Left lung (tissue), 10 donors: ENCODE measurements around the gene IGSF21. TPM values are rescaled to one million over a fixed set of nuclear protein-coding genes. Genes with fewer than 3 reads are reported as not detected.
A peak's percentile ranks its signal among the peaks of the same experiment; 100 is the strongest.

Experiments used
- ATAC-seq: fragments of 200-7000 bp; cut with Tn5 transposase; one replicate; pipeline ENCODE4 v1.9.1; 2020; ENCODE audit warnings: moderate library complexity
- DNase-seq, 4 donors: peaks; one replicate each; pipeline ENCODE4 v3.0.0-alpha.2; 2013 to 2020
- H3K27ac ChIP-seq, 2 donors: fragments of 200-600 bp; sonication (generic) in 1 of 2; one replicate each; pipeline versions ENCODE4 v1.5.0 to v1.8.0; 2020 to 2021
- H3K27me3 ChIP-seq, 2 donors: fragments of 200-600 bp; sonication (generic) in 1 of 2; one replicate each; pipeline versions ENCODE4 v1.5.0 to v1.8.0; 2020 to 2021
- H3K36me3 ChIP-seq, 2 donors: fragments of 200-600 bp; sonication (generic) in 1 of 2; one replicate each; pipeline versions ENCODE4 v1.5.0 to v1.8.0; 2020 to 2021
- H3K4me1 ChIP-seq, 2 donors: fragments of 200-600 bp; one replicate each; pipeline ENCODE4 v1.8.0; 2021
- H3K4me3 ChIP-seq, 2 donors: fragments of 200-600 bp; sonication (generic) in 1 of 2; one replicate each; pipeline versions ENCODE4 v1.5.0 to v1.8.0; 2020 to 2021; ENCODE audit warnings: mild to moderate bottlenecking in 1 of 2
- H3K9me3 ChIP-seq, 2 donors: fragments of 200-600 bp; sonication (generic) in 1 of 2; one replicate each; pipeline versions ENCODE4 v1.5.0 to v1.8.0; 2020 to 2021
- intact Hi-C, 2 donors: fragments of 100-400 bp; cut with DNase I; formaldehyde crosslinking; loops; one replicate each; pipeline versions ENCODE4 v1.11.2 to v1.14.2; 2022
- polyA plus RNA-seq, 6 donors: library from polyadenylated mRNA; unstranded; fragments of 120-200 nt; gene quantifications; one replicate each; pipeline ENCODE4 v1.2.1, GENCODE V29; 2013; ENCODE audit not compliant: insufficient read length in 6 of 6
- total RNA-seq, 2 donors: library from RNA; stranded (reverse); fragmentation: NEBNext Ultra II Directional; extraction: Animal tissue kit (Norgen Biotek cat#: 25700); gene quantifications; one replicate each; pipeline ENCODE4 v1.2.1, GENCODE V29; 2021
- TF ChIP-seq, protein P1 (sequence below), 2 donors: fragments of 200-600 bp; sonication (generic) in 1 of 2; IDR thresholded peaks; one replicate each; pipeline versions ENCODE4 v1.5.0 to v1.8.0; 2021; ENCODE audit warnings: antibody characterized with exemption in 2 of 2
- donor health status: DM: no; HTN: yes; CAD: no.
- donor health status: DM: no; HTN: no; CAD: no.

IGSF21 gene
- total and polyA plus RNA-seq, 8 donors = 0.14 to 1.2 (median 0.25) TPM; not detected in 2

DNA sequence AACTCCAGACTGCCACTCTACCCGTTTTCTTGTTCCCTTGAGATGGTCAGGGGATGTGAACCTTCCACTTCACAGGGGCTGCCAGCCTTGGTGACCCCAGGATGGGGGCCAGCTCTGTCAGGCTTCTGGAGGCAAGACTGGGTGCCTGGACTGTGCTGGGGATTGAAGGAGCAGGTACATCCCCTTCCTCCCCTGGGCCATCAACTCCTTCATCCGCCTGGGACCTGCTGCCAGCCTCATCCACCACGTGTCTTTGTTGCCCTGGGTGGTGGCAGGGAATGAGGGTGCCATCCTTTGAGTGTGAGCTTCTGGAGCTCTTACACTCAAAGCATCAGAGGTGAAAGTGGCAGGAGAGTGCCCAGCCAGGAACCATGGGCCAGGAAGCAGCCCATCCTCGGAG lies 139.6 kb downstream of the IGSF21 start:
- Histone ChIP-seq H3K27me3 (peaks cover 0 to 45% of the 10 kb centered on the region in 2 donors), H3K9me3 (peaks cover 0 to 11% of the 10 kb centered on the region in 2 donors), H3K4me1 (no peaks in the 10 kb centered on the region), H3K27ac (no peak overlapping the region), H3K4me3 (no peak overlapping the region), H3K36me3 (no peaks in the 10 kb centered on the region)
- ATAC-seq (no peak), DNase-seq (no peak)
- TF ChIP-seq, protein P1, sequence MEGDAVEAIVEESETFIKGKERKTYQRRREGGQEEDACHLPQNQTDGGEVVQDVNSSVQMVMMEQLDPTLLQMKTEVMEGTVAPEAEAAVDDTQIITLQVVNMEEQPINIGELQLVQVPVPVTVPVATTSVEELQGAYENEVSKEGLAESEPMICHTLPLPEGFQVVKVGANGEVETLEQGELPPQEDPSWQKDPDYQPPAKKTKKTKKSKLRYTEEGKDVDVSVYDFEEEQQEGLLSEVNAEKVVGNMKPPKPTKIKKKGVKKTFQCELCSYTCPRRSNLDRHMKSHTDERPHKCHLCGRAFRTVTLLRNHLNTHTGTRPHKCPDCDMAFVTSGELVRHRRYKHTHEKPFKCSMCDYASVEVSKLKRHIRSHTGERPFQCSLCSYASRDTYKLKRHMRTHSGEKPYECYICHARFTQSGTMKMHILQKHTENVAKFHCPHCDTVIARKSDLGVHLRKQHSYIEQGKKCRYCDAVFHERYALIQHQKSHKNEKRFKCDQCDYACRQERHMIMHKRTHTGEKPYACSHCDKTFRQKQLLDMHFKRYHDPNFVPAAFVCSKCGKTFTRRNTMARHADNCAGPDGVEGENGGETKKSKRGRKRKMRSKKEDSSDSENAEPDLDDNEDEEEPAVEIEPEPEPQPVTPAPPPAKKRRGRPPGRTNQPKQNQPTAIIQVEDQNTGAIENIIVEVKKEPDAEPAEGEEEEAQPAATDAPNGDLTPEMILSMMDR (IDR thresholded peaks at IDR 0.05) = no peak
- intact Hi-C loops = no loop called here

DNA sequence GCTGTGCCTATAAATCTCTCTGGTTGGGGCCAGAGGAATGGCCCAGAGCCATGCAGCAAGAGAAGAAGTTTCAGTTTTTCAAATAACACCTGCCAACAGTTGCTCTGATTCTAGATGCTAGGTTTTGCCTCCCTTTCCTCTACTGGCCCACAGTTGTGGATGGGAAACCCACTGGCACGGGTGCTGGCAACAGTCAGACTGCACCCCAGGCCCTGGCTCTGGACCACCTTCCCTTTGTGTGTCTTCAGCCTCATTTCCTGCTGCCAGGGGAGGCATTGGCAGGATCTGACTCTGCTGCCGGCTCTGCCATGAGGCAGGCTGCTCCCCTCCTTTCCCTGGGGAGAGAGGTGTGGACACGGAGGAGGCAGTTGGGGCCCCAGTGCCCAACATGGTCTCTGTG lies 142.0 kb downstream of the IGSF21 start:
- H3K9me3 ChIP-seq = peaks cover 0 to 11% of the 10 kb centered on the region in 2 donors
- H3K27me3 ChIP-seq = peaks cover 0 to 28% of the 10 kb centered on the region in 2 donors
- H3K36me3 ChIP-seq = no peaks in the 10 kb centered on the region
- H3K4me3 ChIP-seq = no peak overlapping the region
- ATAC-seq (no peak), DNase-seq (no peak)
- intact Hi-C loops = no loop called here
- no peak overlapping the region for H3K27ac ChIP-seq
- no peaks in the 10 kb centered on the region for H3K4me1 ChIP-seq
- TF ChIP-seq, protein P1 (IDR thresholded peaks at IDR 0.05) = no peak

DNA sequence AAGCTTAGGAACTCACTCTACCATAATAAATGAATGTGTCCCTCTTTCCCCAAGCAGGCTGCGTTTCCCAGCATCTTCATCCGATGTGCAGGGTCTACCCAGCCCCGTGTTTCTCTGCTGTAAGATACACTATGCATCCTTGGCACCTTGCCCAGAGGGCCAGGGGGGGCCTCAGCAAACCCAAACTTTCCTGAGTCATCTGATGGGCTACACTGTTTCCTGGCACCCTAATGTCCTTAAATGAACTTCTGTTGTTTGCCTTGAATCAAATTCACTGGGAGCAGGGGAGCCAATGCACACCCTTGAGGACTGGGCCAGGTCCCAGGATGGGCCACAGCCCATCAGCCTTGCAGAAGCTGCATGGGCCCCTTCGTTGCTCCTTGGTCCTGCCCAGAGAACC lies 145.5 kb downstream of the IGSF21 start:
- TF ChIP-seq, protein P1 (IDR thresholded peaks at IDR 0.05) = no peak
- peaks cover 0 to 11% of the 10 kb centered on the region in 2 donors for H3K9me3 ChIP-seq
- intact Hi-C loops = no loop called here
- peaks cover 0 to 30% of the 10 kb centered on the region in 2 donors for H3K27me3 ChIP-seq
- no peak for ATAC-seq
- no peaks in the 10 kb centered on the region for H3K4me1 ChIP-seq
- H3K4me3 ChIP-seq = no peak overlapping the region
- H3K27ac ChIP-seq = no peak overlapping the region
- no peak for DNase-seq
- H3K36me3 ChIP-seq = no peaks in the 10 kb centered on the region

DNA sequence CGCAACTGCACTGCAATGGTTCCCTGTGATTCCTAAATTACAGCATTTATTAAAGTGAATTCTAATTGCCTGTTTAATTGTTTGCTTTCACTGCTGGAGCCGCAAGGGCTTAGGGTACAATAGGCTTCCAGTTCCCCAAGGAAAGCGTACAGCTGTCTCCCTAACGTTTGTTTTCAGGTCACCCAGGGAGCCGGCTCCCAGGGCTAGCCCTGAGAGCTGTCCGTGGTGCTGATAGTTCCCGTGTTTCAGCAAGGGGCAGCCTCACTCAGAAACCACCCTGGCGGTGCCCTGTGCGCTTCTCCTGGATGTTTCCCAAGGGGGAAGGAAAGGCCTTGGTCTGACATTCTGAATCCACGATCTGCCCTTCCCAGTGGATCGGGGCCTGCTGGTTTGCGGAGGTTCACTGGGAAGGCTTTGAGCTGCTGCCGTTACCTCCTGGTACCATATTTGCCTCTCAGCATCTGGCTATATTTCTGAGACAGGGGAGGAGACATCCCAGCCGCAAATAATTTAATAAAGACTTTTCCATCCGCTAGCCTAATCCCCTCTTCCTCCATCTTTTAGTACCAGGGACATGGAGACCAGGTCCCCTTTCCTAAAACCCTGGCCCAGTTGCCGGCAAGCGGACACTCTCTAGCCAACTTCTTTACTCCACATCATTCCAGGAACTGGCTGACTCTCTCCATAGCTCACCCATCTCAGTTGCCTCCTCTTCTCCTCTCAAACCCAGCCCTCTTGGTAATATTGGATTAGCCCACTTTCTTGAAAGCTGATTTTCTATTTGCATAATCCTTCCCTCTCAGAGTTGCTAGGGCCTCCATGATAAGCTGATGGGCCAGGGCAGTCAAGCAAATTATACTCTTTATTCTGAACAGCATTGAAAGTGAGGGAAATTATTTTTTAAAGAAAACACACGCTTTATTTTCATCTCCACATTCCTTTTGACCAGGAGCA lies 149.0 kb downstream of the IGSF21 start:
- Histone ChIP-seq H3K9me3 (peaks cover 0 to 2% of the 10 kb centered on the region in 2 donors), H3K4me3 (no peak overlapping the region), H3K27ac (no peak overlapping the region), H3K27me3 (peaks cover 0 to 36% of the 10 kb centered on the region in 2 donors), H3K36me3 (no peaks in the 10 kb centered on the region), H3K4me1 (no peaks in the 10 kb centered on the region)
- intact Hi-C loops = no loop called here
- peak in 2 of 4 donors; percentile 53 to 74 for DNase-seq
- peak; percentile 76 for ATAC-seq
- TF ChIP-seq, protein P1 (IDR thresholded peaks at IDR 0.05) = no peak

DNA sequence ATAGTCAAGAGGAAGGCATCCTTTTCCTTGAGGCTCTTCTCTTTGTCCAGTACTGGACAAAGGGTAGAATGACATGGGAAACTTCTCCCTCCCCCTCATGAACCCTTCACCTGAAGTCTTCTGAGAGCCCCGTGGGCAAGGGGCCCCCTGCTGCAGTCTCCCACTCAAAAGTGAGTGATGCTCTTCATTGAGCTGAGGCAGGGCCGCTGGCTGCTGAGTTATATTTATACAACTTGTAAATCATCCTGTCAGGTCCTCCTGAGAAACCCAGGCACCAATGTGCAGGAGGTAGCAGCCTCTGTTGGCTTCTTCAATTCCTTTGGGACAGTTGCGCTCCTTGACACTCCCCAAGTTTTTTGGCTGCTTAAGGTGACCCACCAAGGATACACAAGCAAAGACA lies 150.2 kb downstream of the IGSF21 start:
- H3K36me3 ChIP-seq = no peaks in the 10 kb centered on the region
- H3K4me1 ChIP-seq = no peaks in the 10 kb centered on the region
- no peak for DNase-seq
- H3K27ac ChIP-seq = no peak overlapping the region
- H3K9me3 ChIP-seq = no peaks in the 10 kb centered on the region
- TF ChIP-seq, protein P1 (IDR thresholded peaks at IDR 0.05) = no peak
- H3K27me3 ChIP-seq = peaks cover 0 to 49% of the 10 kb centered on the region in 2 donors
- H3K4me3 ChIP-seq = no peak overlapping the region
- intact Hi-C loops = no loop called here
- ATAC-seq = no peak
